ENCODE measurements around the gene IPO13.

IPO13 gene

DNA sequence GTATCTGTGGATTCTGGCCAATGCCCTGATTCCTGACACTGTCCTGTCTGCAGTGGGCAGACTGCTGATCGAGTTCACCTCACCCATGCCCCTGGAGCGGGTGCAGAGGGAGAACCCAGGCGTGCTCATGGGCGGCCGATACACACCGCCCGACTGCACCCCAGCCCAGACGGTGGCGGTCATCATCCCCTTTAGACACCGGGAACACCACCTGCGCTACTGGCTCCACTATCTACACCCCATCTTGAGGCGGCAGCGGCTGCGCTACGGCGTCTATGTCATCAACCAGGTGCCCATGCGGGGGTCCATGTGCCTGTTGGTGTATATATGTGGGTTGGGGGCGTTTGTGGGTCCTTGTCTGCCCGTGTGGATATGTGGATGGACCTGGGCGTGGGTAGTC, 34.9 kb downstream of the IPO13 start:
- peaks cover 27% of the 10 kb centered on the region; the same call in 1 of the 2 replicates for H3K79me2 ChIP-seq (ENCODE audit: insufficient read depth, low read depth)
- no peak overlapping the region for H3K4me3 ChIP-seq (IDR thresholded peaks at IDR 0.05; ENCODE audit: insufficient read depth, low read depth, low read length)
- no peaks in the 10 kb centered on the region for H4K20me1 ChIP-seq (ENCODE audit: insufficient read depth)
- H3K27ac ChIP-seq, result no peak overlapping the region
- no peaks in the 10 kb centered on the region for H3K36me3 ChIP-seq (ENCODE audit: insufficient read depth)
- no peak overlapping the region for H3K9ac ChIP-seq
- no peak overlapping the region for H2AFZ ChIP-seq (ENCODE audit: low read depth)
- H3K4me2 ChIP-seq, result no peak overlapping the region
- TF ChIP-seq, protein P1, sequence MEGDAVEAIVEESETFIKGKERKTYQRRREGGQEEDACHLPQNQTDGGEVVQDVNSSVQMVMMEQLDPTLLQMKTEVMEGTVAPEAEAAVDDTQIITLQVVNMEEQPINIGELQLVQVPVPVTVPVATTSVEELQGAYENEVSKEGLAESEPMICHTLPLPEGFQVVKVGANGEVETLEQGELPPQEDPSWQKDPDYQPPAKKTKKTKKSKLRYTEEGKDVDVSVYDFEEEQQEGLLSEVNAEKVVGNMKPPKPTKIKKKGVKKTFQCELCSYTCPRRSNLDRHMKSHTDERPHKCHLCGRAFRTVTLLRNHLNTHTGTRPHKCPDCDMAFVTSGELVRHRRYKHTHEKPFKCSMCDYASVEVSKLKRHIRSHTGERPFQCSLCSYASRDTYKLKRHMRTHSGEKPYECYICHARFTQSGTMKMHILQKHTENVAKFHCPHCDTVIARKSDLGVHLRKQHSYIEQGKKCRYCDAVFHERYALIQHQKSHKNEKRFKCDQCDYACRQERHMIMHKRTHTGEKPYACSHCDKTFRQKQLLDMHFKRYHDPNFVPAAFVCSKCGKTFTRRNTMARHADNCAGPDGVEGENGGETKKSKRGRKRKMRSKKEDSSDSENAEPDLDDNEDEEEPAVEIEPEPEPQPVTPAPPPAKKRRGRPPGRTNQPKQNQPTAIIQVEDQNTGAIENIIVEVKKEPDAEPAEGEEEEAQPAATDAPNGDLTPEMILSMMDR (conservative IDR thresholded peaks at IDR 0.05; ENCODE audit: low read depth, low read length), result no peak
- peaks cover 22% of the 10 kb centered on the region for H3K4me1 ChIP-seq (ENCODE audit: low read depth, poor library complexity, severe bottlenecking)
- no peaks in the 10 kb centered on the region for H3K27me3 ChIP-seq (ENCODE audit: insufficient read depth, low read depth)

DNA sequence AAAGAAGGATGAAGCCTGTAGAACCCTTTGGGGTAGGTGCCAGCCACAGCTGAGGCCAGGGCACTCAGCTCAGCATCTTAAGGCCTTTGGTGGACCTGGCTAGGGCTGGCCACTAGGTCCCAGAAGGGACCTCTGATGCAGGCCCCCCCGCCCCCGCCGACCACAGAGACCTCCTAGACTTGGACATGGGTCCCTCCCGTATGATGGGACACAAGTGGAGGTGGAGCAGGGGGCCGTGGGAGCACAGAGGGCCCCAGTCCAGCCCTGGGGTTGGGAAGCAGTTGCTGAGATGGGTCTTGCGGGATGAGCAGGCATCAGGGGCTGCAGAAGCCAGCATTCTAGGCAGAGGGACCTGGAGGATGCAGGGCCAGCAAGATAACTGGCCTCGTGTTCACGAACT, 35.5 kb downstream of the IPO13 start:
- no peaks in the 10 kb centered on the region for H4K20me1 ChIP-seq (ENCODE audit: insufficient read depth)
- H3K79me2 ChIP-seq (ENCODE audit: insufficient read depth, low read depth), result peaks cover 21% of the 10 kb centered on the region; the same call in 1 of the 2 replicates
- H3K4me3 ChIP-seq (IDR thresholded peaks at IDR 0.05; ENCODE audit: insufficient read depth, low read depth, low read length), result no peak overlapping the region
- no peak overlapping the region for H2AFZ ChIP-seq (ENCODE audit: low read depth)
- no peaks in the 10 kb centered on the region for H3K36me3 ChIP-seq (ENCODE audit: insufficient read depth)
- TF ChIP-seq, protein P1 (conservative IDR thresholded peaks at IDR 0.05; ENCODE audit: low read depth, low read length), result no peak
- H3K4me2 ChIP-seq, result no peak overlapping the region
- no peak overlapping the region for H3K27ac ChIP-seq
- no peaks in the 10 kb centered on the region for H3K27me3 ChIP-seq (ENCODE audit: insufficient read depth, low read depth)
- H3K9ac ChIP-seq, result no peak overlapping the region
- H3K4me1 ChIP-seq (ENCODE audit: low read depth, poor library complexity, severe bottlenecking), result peaks cover 16% of the 10 kb centered on the region

DNA sequence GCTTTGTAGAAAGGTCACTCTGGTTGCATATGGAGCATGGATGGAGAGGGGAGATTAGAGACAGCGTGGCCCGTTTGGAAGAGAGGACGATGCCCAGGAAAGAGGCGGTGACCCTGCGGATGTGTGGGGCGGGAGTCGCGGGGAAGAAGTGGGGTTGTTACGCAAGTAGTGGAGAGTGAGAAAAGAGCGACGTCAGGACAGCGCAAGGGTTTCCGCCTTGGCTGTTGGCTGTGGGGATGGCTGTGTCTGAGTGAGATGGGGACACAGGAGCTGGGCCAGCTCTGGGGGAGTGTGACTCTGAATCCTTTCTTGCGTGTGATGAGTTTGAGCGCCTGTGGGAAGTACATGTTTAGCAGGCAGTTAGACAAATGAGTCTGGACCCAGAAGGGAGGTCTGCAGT, 36.1 kb downstream of the IPO13 start:
- no peak overlapping the region for H3K27ac ChIP-seq
- H3K9ac ChIP-seq, result no peak overlapping the region
- H3K4me3 ChIP-seq (IDR thresholded peaks at IDR 0.05; ENCODE audit: insufficient read depth, low read depth, low read length), result no peak overlapping the region
- no peak overlapping the region for H3K4me2 ChIP-seq
- H2AFZ ChIP-seq (ENCODE audit: low read depth), result no peak overlapping the region
- no peaks in the 10 kb centered on the region for H3K36me3 ChIP-seq (ENCODE audit: insufficient read depth)
- H4K20me1 ChIP-seq (ENCODE audit: insufficient read depth), result no peaks in the 10 kb centered on the region
- H3K4me1 ChIP-seq (ENCODE audit: low read depth, poor library complexity, severe bottlenecking), result peaks cover 12% of the 10 kb centered on the region
- TF ChIP-seq, protein P1 (conservative IDR thresholded peaks at IDR 0.05; ENCODE audit: low read depth, low read length), result no peak
- peaks cover 15% of the 10 kb centered on the region; the same call in 1 of the 2 replicates for H3K79me2 ChIP-seq (ENCODE audit: insufficient read depth, low read depth)
- H3K27me3 ChIP-seq (ENCODE audit: insufficient read depth, low read depth), result no peaks in the 10 kb centered on the region

DNA sequence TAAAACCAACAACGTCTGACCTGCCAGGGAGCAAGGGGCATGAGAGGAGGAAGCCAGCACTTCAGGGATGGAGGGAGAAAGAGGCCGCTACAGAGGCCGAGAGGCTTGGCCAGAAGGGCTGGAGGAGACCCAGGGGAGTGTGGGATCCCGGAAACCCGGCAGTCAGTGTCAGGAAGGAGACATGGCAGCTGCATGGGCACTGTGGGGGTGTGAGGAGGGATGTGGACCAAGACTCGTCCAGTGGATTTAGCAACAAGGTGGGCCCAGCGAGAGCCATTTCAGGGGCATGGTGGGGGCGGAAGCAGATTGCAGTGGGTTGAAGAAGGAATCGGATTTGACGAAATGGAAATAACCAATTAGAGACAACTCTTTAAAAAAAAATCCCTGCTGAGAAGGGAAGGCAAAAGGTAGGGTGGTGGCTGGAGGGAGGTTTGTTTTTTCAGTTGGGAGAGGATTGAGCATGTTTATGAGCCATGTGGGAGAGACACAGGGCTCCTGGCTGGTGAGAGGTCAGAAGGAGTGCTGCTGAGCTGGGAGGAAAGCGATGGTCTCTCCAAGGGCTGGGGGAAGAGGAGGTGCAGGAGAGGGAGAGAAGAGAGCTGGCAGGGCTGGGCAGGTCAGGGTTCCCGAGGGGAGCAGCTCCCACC, 36.6 kb downstream of the IPO13 start:
- Histone ChIP-seq H3K4me1 (ENCODE audit: low read depth, poor library complexity, severe bottlenecking) (peaks cover 7% of the 10 kb centered on the region), H3K9ac (no peak overlapping the region), H3K27ac (no peak overlapping the region), H3K79me2 (ENCODE audit: insufficient read depth, low read depth) (peaks cover 13% of the 10 kb centered on the region; the same call in 1 of the 2 replicates), H3K4me3 (IDR thresholded peaks at IDR 0.05; ENCODE audit: insufficient read depth, low read depth, low read length) (no peak overlapping the region), H3K27me3 (ENCODE audit: insufficient read depth, low read depth) (no peaks in the 10 kb centered on the region), H3K36me3 (ENCODE audit: insufficient read depth) (no peaks in the 10 kb centered on the region), H3K4me2 (no peak overlapping the region), H4K20me1 (ENCODE audit: insufficient read depth) (no peaks in the 10 kb centered on the region), H2AFZ (ENCODE audit: low read depth) (no peak overlapping the region)
- TF ChIP-seq, protein P1 (conservative IDR thresholded peaks at IDR 0.05; ENCODE audit: low read depth, low read length), result no peak

All from KMS-11 (cell line).